OCI-LY3 (cell line): Measurements from ENCODE around the gene MICU1.

ENCODE experiments used
- CTCF ChIP-seq: fragments of 200-600, 300-600 bp; sonication (generic); IDR thresholded peaks from 2 replicates; pipeline ENCODE4 v1.5.1; 2014; ENCODE audit warnings: antibody characterized with exemption, low read length, low read depth
- EZH2phosphoT487 ChIP-seq: fragments of 200-600 bp; shearing (Covaris generic); IDR thresholded peaks from 2 replicates; pipeline ENCODE4 v1.6.1; 2018; ENCODE audit warnings: antibody characterized with exemption, mixed run types, low read depth

- no peak for TF ChIP-seq CTCF
- TF ChIP-seq EZH2phosphoT487: no peak
Measured at GRCh38 chr10:72503241-72503640, 122.6 kb downstream of the MICU1 start.
